IPS-18a (cell line): Measurements from ENCODE around the gene EMILIN3.
"Not testable (repeated sequence)": the region's sequence is repeated elsewhere in the genome, so short reads cannot be mapped to it uniquely, and the experiment has no call there.

Experiments
- H3K27ac ChIP-seq: one replicate; pipeline ENCODE4 v1.5.1; 2013; ENCODE audit warnings: low read length
- H3K27me3 ChIP-seq: one replicate; pipeline ENCODE4 v1.6.1; 2013; ENCODE audit warnings: mild to moderate bottlenecking, low read length; ENCODE audit not compliant: control insufficient read depth, insufficient read depth
- H3K36me3 ChIP-seq: one replicate; pipeline ENCODE4 v1.6.1; 2013; ENCODE audit warnings: low read depth, low read length; ENCODE audit not compliant: control insufficient read depth
- H3K4me1 ChIP-seq: one replicate; pipeline ENCODE4 v1.6.1; 2013; ENCODE audit warnings: low read depth, low read length; ENCODE audit not compliant: control insufficient read depth
- H3K4me3 ChIP-seq: one replicate; pipeline ENCODE4 v1.5.1; 2013; ENCODE audit warnings: low read length
- H3K9ac ChIP-seq: one replicate; pipeline ENCODE4 v1.6.1; 2013; ENCODE audit warnings: mild to moderate bottlenecking, low read length, moderate library complexity
- H3K9me3 ChIP-seq: one replicate; pipeline ENCODE4 v1.6.1; 2013; ENCODE audit warnings: low read depth, low read length; ENCODE audit not compliant: control insufficient read depth

The EMILIN3 gene

GRCh38 chr20:41320441-41320840 lies 46.2 kb downstream of the EMILIN3 start:
- peaks cover 5% of the 10 kb centered on the region for H3K4me1 ChIP-seq
- peaks cover 14% of the 10 kb centered on the region for H3K27me3 ChIP-seq
- H3K27ac ChIP-seq, result no peak overlapping the region
- H3K9me3 ChIP-seq, result no peaks in the 10 kb centered on the region
- no peaks in the 10 kb centered on the region for H3K36me3 ChIP-seq
- H3K9ac ChIP-seq, result no peak overlapping the region
- no peak overlapping the region for H3K4me3 ChIP-seq

DNA sequence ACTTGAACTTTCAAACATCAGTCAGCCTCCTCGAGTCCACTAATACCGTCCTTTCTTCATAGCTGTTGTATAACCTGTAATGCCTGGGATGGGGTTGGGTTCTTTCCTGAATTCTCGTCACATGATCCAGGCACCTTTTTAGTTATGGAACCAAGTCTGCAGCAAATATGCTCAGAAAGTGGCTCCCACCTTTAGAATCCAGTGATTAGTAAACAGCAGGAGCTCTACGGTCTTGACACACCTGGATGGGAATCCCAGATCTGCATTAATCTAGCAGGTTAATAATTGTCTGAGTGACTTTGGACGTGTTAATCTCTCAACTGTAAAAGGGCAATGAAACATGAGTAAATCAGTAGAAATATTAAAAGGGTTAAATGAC lies 48.4 kb downstream of the EMILIN3 start:
- Histone ChIP-seq H3K4me1 (peaks cover 5% of the 10 kb centered on the region), H3K9me3 (no peaks in the 10 kb centered on the region), H3K27ac (no peak overlapping the region), H3K9ac (peak overlapping the region; percentile 24), H3K4me3 (peak overlapping the region; percentile 58), H3K27me3 (peaks cover 14% of the 10 kb centered on the region), H3K36me3 (no peaks in the 10 kb centered on the region)

GRCh38 chr20:41317546-41318270 lies 48.9 kb downstream of the EMILIN3 start, which contains the start of gene ZHX3:
TSS of gene ZHX3 (minus strand) at chr20:41317731. CDS start at chr20:41204916, 112,815 bp downstream.
- Histone ChIP-seq H3K27ac (no peak within 1 kb of the TSS), H3K4me3 (peak within 1 kb of the TSS; percentile 77), H3K4me1 (peaks cover 5% of the 10 kb centered on the region), H3K36me3 (no peaks in the 10 kb centered on the region), H3K9me3 (no peaks in the 10 kb centered on the region), H3K27me3 (peaks cover 14% of the 10 kb centered on the region), H3K9ac (peak within 1 kb of the TSS; percentile 34)

- peaks cover 14% of the 10 kb centered on the region for H3K27me3 ChIP-seq
- H3K4me3 ChIP-seq, result peak overlapping the region; percentile 77
- no peak overlapping the region for H3K27ac ChIP-seq
- no peaks in the 10 kb centered on the region for H3K9me3 ChIP-seq
- H3K36me3 ChIP-seq, result no peaks in the 10 kb centered on the region
- peak overlapping the region; percentile 34 for H3K9ac ChIP-seq
- H3K4me1 ChIP-seq, result peaks cover 5% of the 10 kb centered on the region
Measured at GRCh38 chr20:41316602-41317545, 49.7 kb downstream of the EMILIN3 start.

DNA sequence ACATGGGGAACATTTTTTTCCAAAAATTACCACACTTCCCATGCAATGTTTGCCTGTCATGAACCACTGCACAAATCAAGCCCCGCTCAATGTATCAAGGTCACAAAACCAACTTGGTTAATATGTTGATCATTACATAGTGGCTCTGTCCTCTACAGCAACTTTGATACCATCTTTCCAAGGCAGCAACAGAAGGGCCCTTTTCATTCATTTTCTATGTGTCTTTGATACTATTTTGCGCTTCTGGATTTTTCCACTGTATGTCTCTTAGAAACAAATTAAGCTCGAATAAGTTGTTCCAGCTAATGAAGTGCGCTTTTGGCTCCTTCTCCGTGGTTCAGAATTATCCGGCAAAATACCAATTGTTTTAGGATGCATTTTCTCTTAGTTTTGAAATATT lies 50.6 kb downstream of the EMILIN3 start:
- H3K4me1 ChIP-seq, result peaks cover 5% of the 10 kb centered on the region
- H3K27ac ChIP-seq, result no peak overlapping the region
- no peaks in the 10 kb centered on the region for H3K36me3 ChIP-seq
- H3K4me3 ChIP-seq, result peak overlapping the region; percentile 77
- no peaks in the 10 kb centered on the region for H3K9me3 ChIP-seq
- H3K9ac ChIP-seq, result no peak overlapping the region
- H3K27me3 ChIP-seq, result peaks cover 14% of the 10 kb centered on the region

DNA sequence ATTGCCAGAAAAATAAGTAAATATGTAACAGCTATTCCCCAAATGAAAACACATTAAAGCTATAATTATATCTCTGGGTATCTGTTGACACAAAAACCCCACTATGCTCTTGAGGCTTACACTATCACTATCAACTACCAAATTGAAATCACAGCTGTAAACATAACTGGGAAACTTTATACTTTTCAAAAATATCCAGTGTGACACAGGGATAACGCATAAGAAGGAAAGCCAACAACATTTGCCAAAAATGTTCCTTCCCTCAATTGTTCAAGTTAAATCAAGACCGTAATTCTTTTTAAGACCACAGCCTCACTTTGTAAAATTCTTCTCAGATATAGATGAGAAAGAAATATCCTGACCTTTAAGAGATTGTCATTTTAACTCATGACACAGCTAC lies 52.2 kb downstream of the EMILIN3 start:
- Histone ChIP-seq H3K27me3 (peaks cover 14% of the 10 kb centered on the region), H3K4me3 (no peak overlapping the region), H3K36me3 (no peaks in the 10 kb centered on the region), H3K9ac (no peak overlapping the region), H3K9me3 (no peaks in the 10 kb centered on the region), H3K27ac (no peak overlapping the region), H3K4me1 (peaks cover 5% of the 10 kb centered on the region)

GRCh38 chr20:41312009-41312408 lies 54.6 kb downstream of the EMILIN3 start:
- H3K27ac ChIP-seq, H3K9ac ChIP-seq, H3K4me3 ChIP-seq, H3K27me3 ChIP-seq, H3K9me3 ChIP-seq, H3K36me3 ChIP-seq: not testable (repeated sequence)
- peaks cover 12% of the 10 kb centered on the region for H3K4me1 ChIP-seq
